Activated CD8-positive, alpha-beta T cell treated with anti-CD3 and anti-CD28 coated beads, Interleukin-2, amount 10 ng/mL, durations not matched to agents 7 days and 5 days (primary cell): ENCODE measurements around the gene DPP9. TPM values are rescaled to one million over a fixed set of nuclear protein-coding genes. Genes with fewer than 3 reads are reported as not detected.
A peak's percentile ranks its signal among the peaks of the same experiment; 100 is the strongest.

ENCODE experiments used
- ATAC-seq: fragments of 150-1000 bp; cut with Tn5 transposase; one replicate; pipeline ENCODE4 v1.10.0; 2021; ENCODE audit warnings: moderate library complexity
- CTCF ChIA-PET: fragments of 350-600 bp; sonication (Branson Sonifier 250); formaldehyde crosslinking; loops from one replicate; lab custom pipeline; 2021; ENCODE audit warnings: antibody characterized with exemption; lab: Charles Lee
- POLR2A ChIA-PET: fragments of 350-600 bp; sonication (Branson Sonifier 250); formaldehyde crosslinking; loops from one replicate; lab custom pipeline; 2021; ENCODE audit warnings: antibody characterized with exemption; lab: Charles Lee
- DNase-seq: peaks from one replicate; pipeline ENCODE4 v3.0.0-alpha.2; 2020
- H3K27ac Mint-ChIP-seq: one replicate; pipeline ENCODE4 v1.8.0; 2021; ENCODE audit warnings: mild to moderate bottlenecking, mixed read lengths
- H3K27me3 Mint-ChIP-seq: one replicate; pipeline ENCODE4 v1.8.0; 2021; ENCODE audit warnings: low read depth, mixed read lengths
- H3K36me3 Mint-ChIP-seq: one replicate; pipeline ENCODE4 v1.8.0; 2021; ENCODE audit warnings: low read depth, mixed read lengths
- H3K4me1 Mint-ChIP-seq: one replicate; pipeline ENCODE4 v1.8.0; 2021; ENCODE audit warnings: low read depth, mixed read lengths
- H3K4me3 Mint-ChIP-seq: one replicate; pipeline ENCODE4 v1.8.0; 2021; ENCODE audit warnings: mild to moderate bottlenecking, mixed read lengths
- H3K9me3 Mint-ChIP-seq: one replicate; pipeline ENCODE4 v1.8.0; 2022; ENCODE audit warnings: mixed read lengths; ENCODE audit not compliant: insufficient read depth
- total RNA-seq, 2 experiments: library from RNA; stranded (reverse); gene quantifications; one replicate each; pipeline ENCODE4 v1.2.3, GENCODE V29; 2021

The DPP9 gene
- total RNA-seq, 2 experiments from 2014 or later = 99.2 to 103 TPM

DNA sequence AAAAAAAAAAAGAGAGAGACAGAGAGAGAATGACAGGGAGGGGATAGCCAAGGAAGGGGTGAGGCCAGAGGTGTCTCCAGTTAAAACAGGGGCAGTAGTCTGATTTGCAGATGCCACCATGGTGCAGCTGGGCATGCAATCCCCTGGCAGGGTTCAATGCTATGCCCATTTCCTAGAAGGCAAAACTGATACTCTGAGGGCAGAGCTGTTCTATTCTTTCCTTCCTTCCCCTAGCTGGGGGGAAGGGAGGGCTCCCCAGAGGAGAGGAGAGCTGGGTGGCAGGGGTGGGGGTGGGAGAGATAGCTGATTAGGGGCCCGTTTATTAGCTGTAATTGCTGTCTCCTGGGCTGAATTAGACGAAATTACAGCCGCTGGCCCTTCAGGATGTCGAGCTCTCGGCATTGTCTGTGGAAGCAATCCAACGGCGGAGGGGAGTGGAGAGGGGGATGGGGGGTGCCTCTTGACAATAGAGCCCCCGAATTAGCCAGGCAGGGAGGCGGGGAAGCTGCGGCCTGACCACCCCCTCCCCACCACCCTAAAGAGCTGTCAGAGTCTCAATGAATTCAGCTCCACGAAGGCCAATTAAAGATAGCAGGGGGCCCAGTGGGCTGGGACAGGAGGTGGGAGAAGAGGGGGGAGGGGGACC is 14.4 kb upstream of the DPP9 start:
- H3K4me1 Mint-ChIP-seq = peaks cover 6% of the 10 kb centered on the region
- DNase-seq = no peak
- H3K36me3 Mint-ChIP-seq = no peaks in the 10 kb centered on the region
- POLR2A ChIA-PET = interaction anchor here (0.5 to 1.0 kb wide), 2 partner anchors 53 to 107 kb away, joined by 3 to 4 read pairs; no protein-coding TSS in a partner anchor
- H3K9me3 Mint-ChIP-seq = no peaks in the 10 kb centered on the region
- no peak overlapping the region for H3K4me3 Mint-ChIP-seq
- peaks cover 5% of the 10 kb centered on the region for H3K27me3 Mint-ChIP-seq
- H3K27ac Mint-ChIP-seq = no peak overlapping the region
- CTCF ChIA-PET = interaction anchor here (3.0 kb wide), 1 partner anchor 53 kb away, joined by 17 read pairs; the partner anchor contains the start of gene FEM1A
- ATAC-seq = no peak

DNA sequence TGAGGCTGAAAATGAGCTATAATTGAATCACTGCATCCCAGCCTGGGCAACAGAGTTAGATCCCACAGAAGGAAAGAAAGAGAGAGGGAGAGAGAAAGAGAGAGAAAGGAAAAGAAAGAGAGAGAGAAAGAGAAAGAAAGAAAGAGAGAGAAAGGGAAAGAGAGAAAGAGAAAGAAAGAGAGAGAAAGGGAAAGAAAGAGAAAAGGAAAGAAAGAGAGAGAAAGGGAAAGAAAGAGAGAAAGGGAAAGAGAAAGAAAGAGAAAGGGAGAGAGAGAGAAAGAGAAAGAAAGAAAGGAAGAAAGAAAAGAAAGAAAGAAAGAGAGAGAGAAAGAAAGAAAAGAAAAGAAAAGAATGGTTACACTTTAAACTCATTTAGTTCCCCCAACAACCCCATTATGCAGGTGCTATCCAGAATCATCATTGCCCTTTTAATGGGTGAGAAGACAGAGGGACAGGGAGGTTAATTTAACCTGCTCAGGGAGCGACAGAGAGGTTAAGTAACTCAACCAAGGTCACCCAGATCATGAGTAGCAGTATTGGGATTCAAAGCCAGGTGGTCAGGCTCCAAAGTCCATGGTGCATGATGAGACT is 10.2 kb upstream of the DPP9 start:
- no peaks in the 10 kb centered on the region for H3K9me3 Mint-ChIP-seq
- H3K36me3 Mint-ChIP-seq = no peaks in the 10 kb centered on the region
- H3K4me3 Mint-ChIP-seq = no peak overlapping the region
- ATAC-seq = no peak
- DNase-seq = no peak
- ChIA-PET POLR2A (no interaction called here), CTCF (interaction anchor here (0.7 to 12.2 kb wide), 5 partner anchors 9 to 75 kb away, joined by 3 to 179 read pairs (median 6); partner anchors contain the start of gene FEM1A)
- peaks cover 13% of the 10 kb centered on the region for H3K4me1 Mint-ChIP-seq
- no peak overlapping the region for H3K27ac Mint-ChIP-seq
- peaks cover 7% of the 10 kb centered on the region for H3K27me3 Mint-ChIP-seq

GRCh38 chr19:4732680-4733114 is 9.1 kb upstream of the DPP9 start:
- Mint-ChIP-seq H3K4me1 (peaks cover 13% of the 10 kb centered on the region), H3K4me3 (peak overlapping the region; percentile 16), H3K27me3 (peaks cover 4% of the 10 kb centered on the region), H3K9me3 (no peaks in the 10 kb centered on the region), H3K36me3 (no peaks in the 10 kb centered on the region), H3K27ac (no peak overlapping the region)
- ATAC-seq (peak; percentile 87), DNase-seq (peak; percentile 70)
- ChIA-PET CTCF (interaction anchor here (0.7 to 12.2 kb wide), 5 partner anchors 9 to 72 kb away, joined by 3 to 179 read pairs (median 5); partner anchors contain the start of genes DPP9 and FEM1A), POLR2A (interaction anchor here (1.5 kb wide), 1 partner anchor 58 kb away, joined by 4 read pairs; the partner anchor contains the start of gene FEM1A)

GRCh38 chr19:4730740-4731171 is 7.1 kb upstream of the DPP9 start:
- H3K27me3 Mint-ChIP-seq = peaks cover 4% of the 10 kb centered on the region
- H3K27ac Mint-ChIP-seq = no peak overlapping the region
- H3K4me3 Mint-ChIP-seq = no peak overlapping the region
- no peaks in the 10 kb centered on the region for H3K36me3 Mint-ChIP-seq
- ChIA-PET CTCF (interaction anchor here (12.2 kb wide), 1 partner anchor 59 kb away, joined by 179 read pairs; the partner anchor contains the start of gene FEM1A), POLR2A (no interaction called here)
- ATAC-seq (peak; percentile 73), DNase-seq (peak; percentile 74)
- H3K4me1 Mint-ChIP-seq = peaks cover 13% of the 10 kb centered on the region
- H3K9me3 Mint-ChIP-seq = no peaks in the 10 kb centered on the region

DNA sequence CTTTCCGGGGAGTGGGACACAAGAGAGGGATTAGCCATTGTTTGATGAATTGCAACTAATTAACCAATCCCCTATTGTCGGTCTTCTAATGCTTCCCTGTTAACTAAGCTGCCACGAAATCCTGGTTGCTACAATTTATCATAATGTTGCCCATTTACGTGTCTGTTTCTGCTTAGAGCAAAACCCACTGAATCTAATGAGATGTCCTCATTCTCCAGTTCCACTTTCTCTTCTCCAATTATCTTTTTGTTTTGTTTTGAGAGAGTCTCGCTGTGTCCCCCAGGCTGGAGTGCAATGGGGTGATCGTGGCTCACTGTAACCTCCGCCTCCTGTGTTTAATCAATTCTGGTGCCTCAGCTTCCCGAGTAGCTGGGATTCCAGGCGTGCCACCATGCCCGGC is 5.2 kb upstream of the DPP9 start:
- POLR2A ChIA-PET = no interaction called here
- Mint-ChIP-seq H3K4me3 (no peak overlapping the region), H3K27me3 (peaks cover 4% of the 10 kb centered on the region), H3K36me3 (peaks cover 6% of the 10 kb centered on the region), H3K4me1 (peaks cover 28% of the 10 kb centered on the region), H3K9me3 (no peaks in the 10 kb centered on the region), H3K27ac (no peak overlapping the region)
- CTCF ChIA-PET = interaction anchor here (12.2 kb wide), 1 partner anchor 61 kb away, joined by 179 read pairs; the partner anchor contains the start of gene FEM1A
- ATAC-seq = no peak
- DNase-seq = no peak

DNA sequence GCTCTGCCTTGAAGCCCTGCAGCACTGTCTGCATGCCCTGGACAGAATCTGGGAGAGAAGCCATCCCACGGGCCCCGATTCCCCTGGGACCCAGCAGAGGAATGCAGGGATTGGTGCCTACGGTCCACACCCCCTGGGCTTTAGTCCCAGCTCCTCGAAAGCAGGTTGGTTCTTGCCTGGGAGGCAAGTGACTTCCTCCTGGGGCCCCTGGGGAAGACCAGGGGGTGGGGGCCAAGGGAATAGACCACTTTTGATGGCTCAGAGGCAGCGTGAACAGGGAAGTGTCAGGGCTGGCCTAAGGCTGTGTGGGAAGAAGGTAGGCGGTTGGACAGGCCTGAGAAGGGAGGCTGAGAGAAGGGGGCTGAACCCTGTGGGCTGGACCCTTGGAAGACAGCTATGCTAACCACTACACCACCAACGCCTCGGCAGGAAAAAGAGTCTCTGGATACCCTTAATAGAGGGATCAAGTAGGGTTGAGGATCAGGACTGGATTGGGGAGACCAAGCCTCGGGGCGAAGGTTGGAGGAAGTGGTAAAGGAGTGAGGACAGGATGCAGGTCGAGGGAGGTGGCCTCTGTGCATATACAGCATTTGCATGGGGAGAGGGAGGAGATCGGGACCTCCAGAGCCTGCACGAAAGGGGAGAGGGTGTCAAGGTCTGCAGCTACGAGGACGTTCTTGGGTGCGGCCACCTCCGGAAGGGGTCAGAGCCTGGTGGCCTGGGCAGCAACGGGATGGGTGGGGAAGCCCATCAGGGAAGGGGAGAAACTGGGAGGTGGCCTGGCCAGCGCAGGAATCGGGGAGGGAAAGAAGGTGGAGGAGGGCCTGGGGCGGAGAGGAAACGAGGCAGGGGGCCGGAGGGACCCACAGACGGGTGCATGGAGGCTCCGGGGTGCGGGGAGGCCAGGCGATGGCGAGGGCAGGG is 709 bp downstream of the DPP9 start:
- POLR2A ChIA-PET = interaction anchor here (0.6 to 2.6 kb wide), 4 partner anchors 68 to 850 kb away, joined by 3 to 15 read pairs (median 3); partner anchors contain the start of gene FEM1A
- Mint-ChIP-seq H3K9me3 (no peaks in the 10 kb centered on the region), H3K36me3 (peaks cover 36% of the 10 kb centered on the region), H3K27me3 (no peaks in the 10 kb centered on the region), H3K4me1 (peaks cover 43% of the 10 kb centered on the region), H3K27ac (peak overlapping the region; percentile 99), H3K4me3 (peak overlapping the region; percentile 100)
- CTCF ChIA-PET = interaction anchor here (1.0 to 1.7 kb wide), 2 partner anchors 10 to 68 kb away, joined by 3 to 6 read pairs; partner anchors contain the start of gene FEM1A
- DNase-seq (peak; percentile 65), ATAC-seq (peak; percentile 16)

GRCh38 chr19:4721196-4721595 is 2.4 kb downstream of the DPP9 start:
- POLR2A ChIA-PET = no interaction called here
- peak overlapping the region; percentile 100 for H3K4me3 Mint-ChIP-seq
- ATAC-seq (no peak), DNase-seq (no peak)
- CTCF ChIA-PET = interaction anchor here (1.7 kb wide), 1 partner anchor 70 kb away, joined by 6 read pairs; the partner anchor contains the start of gene FEM1A
- no peak overlapping the region for H3K27ac Mint-ChIP-seq
- H3K27me3 Mint-ChIP-seq = no peaks in the 10 kb centered on the region
- peaks cover 43% of the 10 kb centered on the region for H3K4me1 Mint-ChIP-seq
- H3K9me3 Mint-ChIP-seq = no peaks in the 10 kb centered on the region
- H3K36me3 Mint-ChIP-seq = peaks cover 45% of the 10 kb centered on the region

GRCh38 chr19:4720037-4720700 is 3.5 kb downstream of the DPP9 start:
- Mint-ChIP-seq H3K9me3 (no peaks in the 10 kb centered on the region), H3K27ac (no peak overlapping the region), H3K4me1 (peaks cover 38% of the 10 kb centered on the region), H3K36me3 (peaks cover 55% of the 10 kb centered on the region), H3K27me3 (no peaks in the 10 kb centered on the region), H3K4me3 (no peak overlapping the region)
- ChIA-PET POLR2A (no interaction called here), CTCF (interaction anchor here (0.6 kb wide), 1 partner anchor 452 kb away, joined by 4 read pairs; no protein-coding TSS in a partner anchor)
- no peak for DNase-seq
- no peak for ATAC-seq

DNA sequence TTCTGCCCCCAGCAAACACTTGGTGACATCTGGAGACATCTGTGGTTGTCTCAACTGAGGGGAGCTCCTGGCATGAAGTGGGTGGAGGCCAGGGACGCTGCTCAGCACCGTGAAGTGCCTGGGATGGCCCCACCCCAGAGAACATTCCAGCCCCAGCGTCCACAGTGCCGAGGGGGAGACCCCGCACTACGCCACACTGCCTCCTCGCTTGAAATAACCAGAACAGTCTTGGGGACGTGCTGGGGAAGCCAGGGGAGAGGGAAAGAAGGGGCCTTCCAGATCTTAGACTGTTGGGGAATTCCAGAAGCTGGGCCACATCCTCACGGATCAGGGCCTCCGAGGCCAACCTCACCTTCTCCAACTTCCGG is 4.2 kb downstream of the DPP9 start:
- ChIA-PET CTCF (no interaction called here), POLR2A (no interaction called here)
- H3K4me1 Mint-ChIP-seq = peaks cover 31% of the 10 kb centered on the region
- no peak overlapping the region for H3K27ac Mint-ChIP-seq
- ATAC-seq (no peak), DNase-seq (no peak)
- no peaks in the 10 kb centered on the region for H3K9me3 Mint-ChIP-seq
- no peak overlapping the region for H3K4me3 Mint-ChIP-seq
- H3K36me3 Mint-ChIP-seq = peaks cover 56% of the 10 kb centered on the region
- no peaks in the 10 kb centered on the region for H3K27me3 Mint-ChIP-seq

DNA sequence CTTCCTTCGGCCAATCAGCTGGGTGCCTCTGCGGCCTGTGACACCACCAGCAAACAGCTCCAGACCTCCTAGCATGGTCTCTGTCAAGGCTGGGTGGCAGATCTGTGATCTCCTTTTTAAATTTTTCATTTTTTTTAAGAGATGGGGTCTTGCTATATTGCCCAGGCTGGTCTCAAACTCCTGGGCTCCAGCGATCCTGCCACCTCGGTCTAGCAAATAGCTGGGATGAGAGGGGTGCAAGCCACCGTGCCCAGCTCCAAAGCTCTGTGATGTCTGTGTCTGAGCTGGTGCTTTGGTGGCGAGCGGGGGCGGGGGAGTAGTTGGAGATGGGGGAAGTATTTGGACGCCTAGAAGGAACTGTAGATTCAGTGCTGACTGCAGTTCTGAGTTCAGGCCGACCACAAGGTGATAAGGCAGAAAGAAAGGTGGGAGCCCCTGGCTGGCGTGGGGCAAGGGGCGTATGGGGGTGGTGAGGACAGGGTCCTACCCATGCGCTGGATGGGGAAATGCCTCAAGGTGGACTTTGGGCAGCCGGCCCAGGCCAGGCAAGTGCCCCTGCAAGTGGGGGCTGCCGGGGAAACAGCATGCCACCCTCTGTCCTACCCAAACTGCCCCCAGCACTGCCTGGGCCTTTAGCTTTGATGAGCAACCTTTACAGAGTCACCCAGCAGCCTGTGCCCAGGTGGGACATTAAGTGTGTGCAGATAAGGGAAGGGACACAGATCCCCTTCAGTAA is 5.5 kb downstream of the DPP9 start:
- H3K27ac Mint-ChIP-seq = no peak overlapping the region
- POLR2A ChIA-PET = interaction anchor here (0.6 kb wide), 1 partner anchor 73 kb away, joined by 3 read pairs; no protein-coding TSS in a partner anchor
- H3K27me3 Mint-ChIP-seq = no peaks in the 10 kb centered on the region
- H3K4me1 Mint-ChIP-seq = peaks cover 28% of the 10 kb centered on the region
- CTCF ChIA-PET = interaction anchor here (1.7 kb wide), 1 partner anchor 82 kb away, joined by 5 read pairs; no protein-coding TSS in a partner anchor
- no peak for ATAC-seq
- DNase-seq = no peak
- H3K36me3 Mint-ChIP-seq = peaks cover 54% of the 10 kb centered on the region
- no peak overlapping the region for H3K4me3 Mint-ChIP-seq
- H3K9me3 Mint-ChIP-seq = no peaks in the 10 kb centered on the region
